ENCODE measurements around the gene SEL1L3. TPM values are rescaled to one million over a fixed set of nuclear protein-coding genes. Genes with fewer than 3 reads are reported as not detected.
A peak's percentile ranks its signal among the peaks of the same experiment; 100 is the strongest.

Gene SEL1L3
- total and polyA plus RNA-seq, 2 donors (not counting 1 experiment from before 2014, with no cell fraction given): 120 to 280 TPM

DNA sequence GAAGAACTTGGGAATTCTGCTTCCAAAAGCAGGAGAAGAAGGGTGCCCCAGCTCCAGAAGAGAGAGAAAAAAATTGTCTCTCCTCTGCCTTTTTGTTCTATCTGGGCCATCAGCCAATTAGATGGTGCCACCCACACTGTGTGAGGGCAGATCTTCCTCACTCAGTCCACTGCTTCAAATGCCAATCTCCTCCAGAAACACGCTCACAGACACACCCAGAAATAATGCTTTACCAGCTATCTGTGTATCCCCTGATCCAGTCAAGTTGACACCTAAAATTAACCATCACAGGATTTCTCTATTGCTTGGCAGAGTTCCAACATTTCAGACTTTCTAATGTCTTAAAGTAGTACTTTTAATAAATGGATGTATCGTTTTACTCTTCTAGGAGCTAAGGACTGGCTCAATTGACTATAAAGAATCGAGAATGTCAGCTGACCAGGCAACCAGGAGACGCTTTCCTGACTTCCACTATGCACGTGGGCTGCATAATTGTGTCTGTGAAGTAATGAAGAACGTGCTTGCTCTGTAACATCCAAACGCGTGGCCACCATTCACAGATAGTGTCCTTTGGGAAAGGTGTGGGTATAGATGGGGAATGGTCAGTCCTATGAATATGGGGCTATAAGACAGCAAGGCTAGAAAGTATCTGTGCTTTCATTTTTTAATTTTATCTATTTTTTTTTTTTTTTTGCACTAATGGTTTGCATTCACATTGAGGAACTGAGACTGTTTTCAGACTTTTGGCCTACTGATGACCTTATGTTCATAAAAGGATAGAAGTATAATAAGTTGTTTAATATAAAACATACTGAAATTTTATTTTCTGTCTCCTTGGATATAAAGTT, 41.3 kb upstream of the SEL1L3 start:
- H3K4me2 ChIP-seq (replicated peaks; ENCODE audit: low read depth, low read length, poor library complexity, severe bottlenecking): peak overlapping the region; percentile 67
- H3K27ac Mint-ChIP-seq: peak overlapping the region; percentile 91
- CTCF ChIA-PET: interaction anchor here (0.7 to 4.2 kb wide), 7 partner anchors 9 to 84 kb away, joined by 3 to 13 read pairs (median 4); no protein-coding TSS in a partner anchor

More for the DNA sequence above, 41.3 kb upstream of the SEL1L3 start:
- 55% methylated on average over 6 of the region's 8 CpGs for WGBS (ENCODE audit: insufficient coverage)
- H3K27me3 ChIP-seq (replicated peaks in 1 of 4; ENCODE audit: control extremely low read depth in 1 of 4, control insufficient read depth in 3 of 4, insufficient read depth in 4 of 4, low read length in 3 of 4): no peaks in the 10 kb centered on the region
- H2AFZ ChIP-seq (ENCODE audit: insufficient read depth, low read depth, low read length, poor library complexity, severe bottlenecking): peak overlapping the region; percentile 63
- H3K9me3 Mint-ChIP-seq (ENCODE audit: insufficient read depth): no peaks in the 10 kb centered on the region
- peak overlapping the region; percentile 61 to 85 for H3K27ac ChIP-seq (ENCODE audit: low read length in 2 of 2)
- peaks cover 6% of the 10 kb centered on the region for H3K79me2 ChIP-seq (ENCODE audit: control insufficient read depth, insufficient read depth, low read length)
- peak overlapping the region; percentile 38 for H3K9ac ChIP-seq (ENCODE audit: low read length)
- peak overlapping the region in 1 of 5 experiments; percentile 36 for H3K4me3 ChIP-seq (ENCODE audit: control extremely low read depth in 1 of 5, extremely low read depth in 1 of 5, insufficient read depth in 1 of 5, low read depth in 2 of 5, low read length in 4 of 5)
- POLR2A ChIA-PET: interaction anchor here (0.6 to 1.9 kb wide), 4 partner anchors 9 to 47 kb away, joined by 4 to 10 read pairs (median 4); partner anchors contain the start of gene SMIM20
- H3K4me1 ChIP-seq (ENCODE audit: control insufficient read depth in 2 of 2, insufficient read depth in 2 of 2, low read length in 2 of 2): peaks cover 36 to 43% of the 10 kb centered on the region in 2 donors
- ATAC-seq (ENCODE audit: low read depth) (peak; percentile 79), DNase-seq (peak; percentile 66)
- H3K27me3 Mint-ChIP-seq: no peaks in the 10 kb centered on the region
- no peaks in the 10 kb centered on the region for H3K36me3 ChIP-seq (replicated peaks in 1 of 2; ENCODE audit: control extremely low read depth in 1 of 2, control insufficient read depth in 1 of 2, extremely low read depth in 1 of 2, insufficient read depth in 2 of 2, low read length in 1 of 2)
- H3K9me3 ChIP-seq (ENCODE audit: control extremely low read depth in 1 of 3, control insufficient read depth in 2 of 3, insufficient read depth in 1 of 3, low read length in 2 of 3): peaks cover 0 to 4% (median 0%) of the 10 kb centered on the region in 3 donors
- H4K20me1 ChIP-seq (ENCODE audit: control insufficient read depth, insufficient read depth, low read length, poor library complexity, severe bottlenecking): no peaks in the 10 kb centered on the region
- peaks cover 54% of the 10 kb centered on the region for H3K4me1 Mint-ChIP-seq
- intact Hi-C loops (cut with micrococcal nuclease): loop anchor here (1.0 kb wide), 1 partner anchor 9 kb away; no protein-coding TSS in a partner anchor
- H3K4me3 Mint-ChIP-seq: peak overlapping the region; percentile 74
- TF ChIP-seq, protein P1, sequence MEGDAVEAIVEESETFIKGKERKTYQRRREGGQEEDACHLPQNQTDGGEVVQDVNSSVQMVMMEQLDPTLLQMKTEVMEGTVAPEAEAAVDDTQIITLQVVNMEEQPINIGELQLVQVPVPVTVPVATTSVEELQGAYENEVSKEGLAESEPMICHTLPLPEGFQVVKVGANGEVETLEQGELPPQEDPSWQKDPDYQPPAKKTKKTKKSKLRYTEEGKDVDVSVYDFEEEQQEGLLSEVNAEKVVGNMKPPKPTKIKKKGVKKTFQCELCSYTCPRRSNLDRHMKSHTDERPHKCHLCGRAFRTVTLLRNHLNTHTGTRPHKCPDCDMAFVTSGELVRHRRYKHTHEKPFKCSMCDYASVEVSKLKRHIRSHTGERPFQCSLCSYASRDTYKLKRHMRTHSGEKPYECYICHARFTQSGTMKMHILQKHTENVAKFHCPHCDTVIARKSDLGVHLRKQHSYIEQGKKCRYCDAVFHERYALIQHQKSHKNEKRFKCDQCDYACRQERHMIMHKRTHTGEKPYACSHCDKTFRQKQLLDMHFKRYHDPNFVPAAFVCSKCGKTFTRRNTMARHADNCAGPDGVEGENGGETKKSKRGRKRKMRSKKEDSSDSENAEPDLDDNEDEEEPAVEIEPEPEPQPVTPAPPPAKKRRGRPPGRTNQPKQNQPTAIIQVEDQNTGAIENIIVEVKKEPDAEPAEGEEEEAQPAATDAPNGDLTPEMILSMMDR (IDR thresholded peaks at IDR 0.05): no peak
- no peak for TF ChIP-seq EZH2 (IDR thresholded peaks at IDR 0.05; ENCODE audit: borderline replicate concordance, insufficient read depth, low read depth, low read length, poor library complexity, severe bottlenecking)
